ENCODE data around the gene SLC9A5.

The SLC9A5 gene

DNA sequence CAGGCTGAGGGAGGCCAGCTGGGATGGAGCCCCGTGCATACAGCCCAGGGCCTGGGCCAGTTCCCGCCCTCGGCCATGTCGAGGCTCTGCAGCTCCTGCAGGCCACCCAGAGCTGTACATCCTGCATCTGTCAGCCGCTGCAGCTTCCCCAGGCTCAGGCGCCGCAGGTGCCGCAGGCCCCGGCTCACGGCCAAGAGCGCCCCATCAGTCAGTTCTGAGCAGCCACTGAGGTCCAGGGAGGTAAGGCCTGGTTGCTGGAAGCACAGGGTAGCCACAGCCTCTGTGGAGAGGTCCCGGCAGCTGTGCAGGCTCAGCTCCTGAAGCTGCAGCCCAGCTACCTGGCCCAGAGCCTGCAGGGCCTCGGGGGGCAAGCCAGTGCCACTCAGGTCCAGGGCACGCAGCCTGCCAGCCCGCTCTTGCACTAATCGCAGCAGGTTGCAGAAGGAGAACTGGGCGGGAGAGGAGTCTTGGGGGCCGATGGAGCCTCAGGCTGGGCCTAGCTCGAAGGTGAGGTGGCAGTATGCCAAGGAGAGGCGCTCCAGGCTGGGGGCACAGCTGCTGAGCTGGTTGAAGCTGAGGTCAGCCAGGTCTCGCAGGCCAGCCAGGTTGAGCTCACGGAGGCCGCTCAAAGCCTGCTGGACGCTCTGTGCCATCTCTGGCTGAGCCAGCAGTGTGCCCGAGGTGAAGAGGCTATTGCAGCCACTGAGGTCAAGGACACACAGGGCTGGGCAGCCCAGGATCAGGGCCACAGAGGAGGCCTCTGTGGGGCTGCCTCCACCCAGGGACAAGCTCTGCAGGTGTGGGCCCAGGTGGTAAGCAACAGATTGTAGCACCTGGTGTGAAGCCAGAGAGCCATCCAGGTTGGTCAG is 38.5 kb upstream of the SLC9A5 start:
- H3K27ac ChIP-seq, result no peak overlapping the region
- TF ChIP-seq, protein P1, sequence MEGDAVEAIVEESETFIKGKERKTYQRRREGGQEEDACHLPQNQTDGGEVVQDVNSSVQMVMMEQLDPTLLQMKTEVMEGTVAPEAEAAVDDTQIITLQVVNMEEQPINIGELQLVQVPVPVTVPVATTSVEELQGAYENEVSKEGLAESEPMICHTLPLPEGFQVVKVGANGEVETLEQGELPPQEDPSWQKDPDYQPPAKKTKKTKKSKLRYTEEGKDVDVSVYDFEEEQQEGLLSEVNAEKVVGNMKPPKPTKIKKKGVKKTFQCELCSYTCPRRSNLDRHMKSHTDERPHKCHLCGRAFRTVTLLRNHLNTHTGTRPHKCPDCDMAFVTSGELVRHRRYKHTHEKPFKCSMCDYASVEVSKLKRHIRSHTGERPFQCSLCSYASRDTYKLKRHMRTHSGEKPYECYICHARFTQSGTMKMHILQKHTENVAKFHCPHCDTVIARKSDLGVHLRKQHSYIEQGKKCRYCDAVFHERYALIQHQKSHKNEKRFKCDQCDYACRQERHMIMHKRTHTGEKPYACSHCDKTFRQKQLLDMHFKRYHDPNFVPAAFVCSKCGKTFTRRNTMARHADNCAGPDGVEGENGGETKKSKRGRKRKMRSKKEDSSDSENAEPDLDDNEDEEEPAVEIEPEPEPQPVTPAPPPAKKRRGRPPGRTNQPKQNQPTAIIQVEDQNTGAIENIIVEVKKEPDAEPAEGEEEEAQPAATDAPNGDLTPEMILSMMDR (conservative IDR thresholded peaks at IDR 0.05), result no peak

DNA sequence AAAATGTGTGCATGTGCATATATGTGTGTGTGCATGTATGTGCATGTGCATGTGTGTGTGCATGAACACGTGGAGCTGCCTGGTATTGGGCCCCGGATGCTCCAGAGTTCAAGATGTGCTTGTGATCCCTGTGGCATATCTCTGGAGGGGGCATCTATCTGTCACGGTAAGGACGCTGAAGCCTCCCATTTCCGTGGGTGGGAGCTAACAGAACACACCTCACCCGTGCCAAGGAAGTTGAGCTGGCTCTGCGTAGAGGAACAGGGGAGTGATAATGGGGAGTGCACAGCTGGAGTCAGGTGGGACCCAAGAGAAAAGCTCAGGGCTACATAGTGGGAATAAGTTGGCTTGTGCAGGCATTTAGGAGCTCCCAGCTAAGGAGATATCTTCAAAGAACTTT is 37.1 kb upstream of the SLC9A5 start:
- TF ChIP-seq, protein P1 (conservative IDR thresholded peaks at IDR 0.05), result no peak

DNA sequence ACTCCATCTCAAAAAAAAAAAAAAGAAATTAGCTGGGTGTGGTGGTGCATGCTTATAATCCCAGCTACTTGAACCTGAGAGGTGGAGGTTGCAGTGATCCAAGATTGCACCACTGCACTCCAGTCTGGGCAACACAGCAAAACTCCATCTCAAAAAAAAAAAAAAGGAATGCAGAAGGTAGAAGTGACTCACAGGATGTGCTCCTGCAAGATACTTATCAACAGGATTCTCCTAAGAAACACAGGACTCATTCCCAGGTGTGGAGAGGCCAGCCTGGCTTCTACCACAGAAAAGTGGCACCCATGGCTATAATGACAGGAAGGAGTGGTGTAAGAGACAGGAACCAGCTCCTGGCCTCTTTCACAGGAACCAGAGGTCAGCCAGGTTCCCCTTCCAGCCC is 36.0 kb upstream of the SLC9A5 start:
- TF ChIP-seq, protein P1 (conservative IDR thresholded peaks at IDR 0.05), result no peak

More for the DNA sequence above, 37.1 kb upstream of the SLC9A5 start:
- no peak overlapping the region for H3K27ac ChIP-seq

DNA sequence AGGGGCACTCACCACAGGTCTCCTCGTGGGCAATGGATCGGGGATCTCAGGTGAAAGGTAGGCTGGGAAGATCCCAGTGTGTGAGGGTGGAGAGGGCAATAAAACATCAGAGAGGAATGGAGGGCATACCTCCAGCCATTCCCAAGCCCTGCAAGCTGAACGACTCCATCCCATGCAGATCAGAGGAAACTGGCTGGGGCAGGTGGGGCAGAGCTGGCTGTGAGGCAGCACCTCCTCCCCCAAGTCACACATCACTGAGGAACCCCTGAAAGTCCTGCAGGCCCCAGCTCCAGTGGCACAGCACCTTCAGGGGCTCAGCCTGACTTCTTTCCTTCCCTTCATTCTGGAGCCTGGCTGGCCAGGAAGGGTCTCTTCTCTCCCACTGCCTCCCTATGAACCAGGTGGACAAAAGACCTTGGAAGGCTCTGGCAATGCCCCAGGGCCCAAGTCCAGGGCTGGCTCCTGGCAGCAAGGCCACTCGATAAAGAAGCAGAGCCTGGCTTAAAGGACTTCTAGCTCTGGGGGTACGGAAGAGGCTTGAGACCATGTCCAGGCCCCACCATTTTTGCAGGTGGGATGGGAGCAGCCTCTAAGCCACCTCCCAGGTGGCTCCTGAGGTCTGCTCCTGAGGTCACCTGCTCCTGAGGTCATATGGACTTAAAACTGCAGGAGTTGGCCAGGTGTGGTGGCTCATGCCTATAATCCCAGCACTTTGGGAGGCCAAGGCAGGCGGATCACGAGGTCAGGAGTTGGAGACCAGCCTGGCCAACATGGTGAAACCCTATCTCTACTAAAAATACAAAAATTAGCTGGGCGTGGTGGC is 35.4 kb upstream of the SLC9A5 start:
- TF ChIP-seq, protein P1 (conservative IDR thresholded peaks at IDR 0.05), result no peak
- no peak overlapping the region for H3K27ac ChIP-seq

More for the DNA sequence above, 36.0 kb upstream of the SLC9A5 start:
- no peak overlapping the region for H3K27ac ChIP-seq

DNA sequence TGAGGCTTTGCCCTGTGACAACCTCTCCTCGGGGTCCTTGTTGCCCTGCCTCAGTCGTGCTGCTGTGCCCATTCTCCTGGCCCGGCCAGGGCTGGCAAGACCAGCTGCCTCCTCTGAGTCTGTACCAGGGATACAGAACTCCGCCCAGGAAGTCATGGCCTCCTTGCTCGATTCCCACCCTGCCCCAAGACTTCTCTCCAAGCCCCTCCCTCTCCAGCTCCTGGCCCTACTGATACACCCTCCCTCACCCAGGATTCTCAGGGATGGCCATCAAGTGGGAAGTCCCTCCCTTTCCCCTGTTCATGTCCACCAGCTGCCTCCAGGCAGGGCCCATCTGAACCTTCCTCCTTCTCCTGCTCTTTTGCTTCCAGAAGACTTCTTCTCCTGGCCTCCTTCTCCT is 33.1 kb upstream of the SLC9A5 start:
- no peak overlapping the region for H3K27ac ChIP-seq
- TF ChIP-seq, protein P1 (conservative IDR thresholded peaks at IDR 0.05), result no peak

DNA sequence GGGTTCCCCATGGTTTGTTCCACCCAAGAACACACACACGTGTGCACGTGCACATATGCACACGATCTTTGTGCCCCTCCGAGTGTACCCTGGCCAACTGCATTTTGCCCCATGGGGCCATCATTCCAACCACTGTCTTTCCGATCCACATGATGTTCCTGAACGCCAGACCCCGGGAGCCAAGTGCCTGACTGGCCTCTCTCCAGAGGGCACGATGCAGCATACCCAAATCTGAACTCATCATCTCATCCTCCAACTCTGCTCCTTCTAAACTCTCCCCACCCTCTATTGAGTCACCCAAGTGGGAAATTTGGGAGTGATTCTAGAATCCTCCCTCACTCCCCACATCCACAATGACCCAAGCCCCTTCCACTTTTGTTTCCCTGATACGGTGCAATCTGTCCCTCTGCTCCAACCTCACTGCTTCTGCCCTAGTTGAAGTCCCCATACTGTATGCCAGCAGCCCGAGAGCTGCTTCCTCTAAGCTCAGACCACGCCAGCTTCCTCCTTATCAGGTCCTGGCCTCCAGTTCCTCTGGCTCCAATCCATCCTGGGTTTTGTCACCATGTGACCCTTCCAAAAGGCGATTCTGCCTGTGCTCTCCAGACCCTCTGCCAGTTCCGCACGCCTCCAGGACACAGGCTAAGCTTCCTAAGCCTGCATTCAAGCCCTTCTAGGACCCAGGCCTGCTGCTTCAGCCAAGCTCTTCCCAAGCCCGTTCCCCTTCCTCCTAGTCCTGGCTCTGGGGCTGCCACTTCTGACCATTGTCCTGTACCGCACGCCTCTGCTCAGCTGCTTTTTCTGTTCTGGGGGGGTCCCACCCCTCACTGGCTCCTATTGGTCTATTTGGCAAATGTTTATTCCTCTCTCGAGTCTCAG is 31.9 kb upstream of the SLC9A5 start:
- TF ChIP-seq, protein P1 (conservative IDR thresholded peaks at IDR 0.05), result no peak
- no peak overlapping the region for H3K27ac ChIP-seq

Measured in VCaP (cell line).